Neural crest cell (in vitro differentiated cells): ENCODE measurements around the gene PFN2. TPM values are rescaled to one million over a fixed set of nuclear protein-coding genes. Genes with fewer than 3 reads are reported as not detected.

Experiments used
- DNase-seq: peaks from one replicate; pipeline ENCODE4 v3.0.0; 2021; ENCODE audit warnings: low read depth, mixed read lengths, low spot score
- H3K27ac Mint-ChIP-seq: one replicate; pipeline ENCODE4 v1.8.0; 2021; ENCODE audit warnings: mild to moderate bottlenecking, mixed read lengths; ENCODE audit not compliant: unreplicated experiment
- H3K27me3 Mint-ChIP-seq: 2 replicates; pipeline ENCODE4 v1.8.0; 2021; ENCODE audit warnings: low read depth, mild to moderate bottlenecking, mixed read lengths
- H3K36me3 Mint-ChIP-seq: 2 replicates; pipeline ENCODE4 v1.8.0; 2021; ENCODE audit warnings: low read depth, mild to moderate bottlenecking, mixed read lengths
- H3K4me1 Mint-ChIP-seq: 2 replicates; pipeline ENCODE4 v1.8.0; 2021; ENCODE audit warnings: mixed read lengths
- H3K4me3 Mint-ChIP-seq: one replicate; pipeline ENCODE4 v1.8.0; 2021; ENCODE audit warnings: mild to moderate bottlenecking, mixed read lengths
- H3K9me3 Mint-ChIP-seq: 2 replicates; pipeline ENCODE4 v1.8.0; 2021; ENCODE audit warnings: mixed read lengths
- CTCF ChIP-seq: fragments of 200-600 bp; sonication (generic); conservative IDR thresholded peaks from 2 replicates; pipeline ENCODE4 v1.5.0; 2021; ENCODE audit warnings: antibody characterized with exemption, mild to moderate bottlenecking
- long read RNA-seq: library from polyadenylated mRNA; unstranded; transcript quantifications from one replicate; pipeline ENCODE4 v2.0.0, GENCODE V29; 2020
- total RNA-seq: library from RNA; stranded (reverse); gene quantifications from 2 replicates; pipeline ENCODE4 v1.2.1, GENCODE V29; 2021

PFN2 gene
- 277 and 282 TPM in 2 replicates for total RNA-seq
- long read RNA-seq, transcript PFN2-203 (3 exons, 1,780 nt): major isoform, 363 of 536 reads
- long read RNA-seq, transcript PFN2-201 (3 exons, 2,261 nt): minor isoform, 140 of 536 reads
- long read RNA-seq, partial matches to known transcripts: 7 of 536 reads
- long read RNA-seq, other reads (novel, unspliced or antisense): 24 of 536 reads

- peaks cover 14% of the 10 kb centered on the region for H3K36me3 Mint-ChIP-seq
- TF ChIP-seq CTCF: no peak
- no peaks in the 10 kb centered on the region for H3K9me3 Mint-ChIP-seq
- peaks cover 6% of the 10 kb centered on the region for H3K27me3 Mint-ChIP-seq
- H3K27ac Mint-ChIP-seq: peak within 1 kb of the TSS; percentile 99
- peaks cover 44% of the 10 kb centered on the region for H3K4me1 Mint-ChIP-seq
- peak; percentile 80 for DNase-seq
- peak within 1 kb of the TSS; percentile 99 for H3K4me3 Mint-ChIP-seq
These were observed at the start of gene PFN2 for GRCh38 chr3:149970716-149971402. TSS of gene PFN2 (minus strand) at chr3:149970895. CDS start at chr3:149970856, 39 bp downstream.

- TF ChIP-seq CTCF: no peak
- Mint-ChIP-seq H3K36me3 (no peaks in the 10 kb centered on the region), H3K27ac (no peak overlapping the region), H3K4me1 (peaks cover 16% of the 10 kb centered on the region), H3K27me3 (no peaks in the 10 kb centered on the region), H3K4me3 (no peak overlapping the region), H3K9me3 (peaks cover 9% of the 10 kb centered on the region)
- no peak for DNase-seq
These were observed 45.2 kb upstream of the PFN2 start for GRCh38 chr3:150015901-150016300.

- H3K9me3 Mint-ChIP-seq: peaks cover 14% of the 10 kb centered on the region
- H3K4me1 Mint-ChIP-seq: peaks cover 16% of the 10 kb centered on the region
- H3K36me3 Mint-ChIP-seq: no peaks in the 10 kb centered on the region
- DNase-seq: no peak
- no peaks in the 10 kb centered on the region for H3K27me3 Mint-ChIP-seq
- TF ChIP-seq CTCF: no peak
- no peak overlapping the region for H3K27ac Mint-ChIP-seq
- H3K4me3 Mint-ChIP-seq: no peak overlapping the region
These were observed 44.1 kb upstream of the PFN2 start for GRCh38 chr3:150014782-150015181.

GRCh38 chr3:150013801-150014200, 43.1 kb upstream of the PFN2 start:
- peaks cover 14% of the 10 kb centered on the region for H3K4me1 Mint-ChIP-seq
- H3K36me3 Mint-ChIP-seq: no peaks in the 10 kb centered on the region
- no peaks in the 10 kb centered on the region for H3K27me3 Mint-ChIP-seq
- TF ChIP-seq CTCF: no peak
- no peak overlapping the region for H3K27ac Mint-ChIP-seq
- no peak for DNase-seq
- no peak overlapping the region for H3K4me3 Mint-ChIP-seq
- peaks cover 14% of the 10 kb centered on the region for H3K9me3 Mint-ChIP-seq

- H3K27ac Mint-ChIP-seq: no peak overlapping the region
These were observed 36.1 kb upstream of the PFN2 start for GRCh38 chr3:150006794-150007193.

More at GRCh38 chr3:150006794-150007193, 36.1 kb upstream of the PFN2 start:
- H3K4me3 Mint-ChIP-seq: no peak overlapping the region
- no peak for DNase-seq
- no peaks in the 10 kb centered on the region for H3K27me3 Mint-ChIP-seq
- peaks cover 8% of the 10 kb centered on the region for H3K9me3 Mint-ChIP-seq
- H3K36me3 Mint-ChIP-seq: no peaks in the 10 kb centered on the region
- TF ChIP-seq CTCF: no peak
- peaks cover 5% of the 10 kb centered on the region for H3K4me1 Mint-ChIP-seq
